SK-N-MC (cell line): ENCODE measurements around the gene S100A5.

ENCODE experiments used
- EZH2 ChIP-seq: fragments of 200-600 bp; sonication (generic); IDR thresholded peaks from one replicate; pipeline ENCODE4 v1.6.1; 2017; ENCODE audit warnings: antibody characterized with exemption
- FOXP2 ChIP-seq: optimal IDR thresholded peaks from 2 replicates; pipeline ENCODE3; 2011; ENCODE audit warnings: mild to moderate bottlenecking, moderate library complexity; ENCODE audit not compliant: insufficient read depth; ENCODE audit errors: extremely low read length, control extremely low read depth
- POLR2AphosphoS5 ChIP-seq: IDR thresholded peaks from 2 replicates; pipeline ENCODE4 v1.6.1; 2012; ENCODE audit warnings: mild to moderate bottlenecking, low read depth, low read length, borderline replicate concordance

- no peak for TF ChIP-seq EZH2
- no peak for TF ChIP-seq POLR2AphosphoS5
- TF ChIP-seq FOXP2: no peak
Measured at GRCh38 chr1:153493343-153493960, 47.3 kb downstream of the S100A5 start.
